Measurements from ENCODE around the gene PLXNA2.

- TF ChIP-seq POLR2A (IDR thresholded peaks at IDR 0.05; ENCODE audit: low read depth, low read length) (no peak), TAF1 (IDR thresholded peaks at IDR 0.05; ENCODE audit: low read depth, low read length) (no peak)
Observed at GRCh38 chr1:208243527-208243966, 637 bp downstream of the PLXNA2 start.

Data from GM12891 (cell line).